OCI-LY7 (cell line): Measurements from ENCODE around the gene GSG1L. TPM values are rescaled to one million over a fixed set of nuclear protein-coding genes. Genes with fewer than 3 reads are reported as not detected.

ENCODE experiments used
- BruUV-seq: library from RNA; stranded (reverse); fragments of 400-500 nt; replicated peaks from 2 replicates; lab custom pipeline; 2021; lab: Mats Ljungman, UMichigan
- CTCF ChIA-PET: fragments of 300-600 bp; sonication (Branson Sonifier 250); formaldehyde crosslinking; loops from one replicate; lab custom pipeline; 2022; ENCODE audit warnings: antibody characterized with exemption; ENCODE audit not compliant: unreplicated experiment; lab: Charles Lee
- POLR2A ChIA-PET: fragments of 300-600 bp; sonication (Branson Sonifier 250); formaldehyde crosslinking; loops from one replicate; lab custom pipeline; 2022; ENCODE audit warnings: antibody characterized with exemption; lab: Charles Lee
- DNase-seq: peaks from one replicate; pipeline ENCODE4 v3.0.0-alpha.2; 2015; ENCODE audit warnings: low spot score
- H2AFZ ChIP-seq: fragments of 200-600 bp; sonication (generic), shearing (Covaris generic); 2 replicates; pipeline ENCODE4 v1.6.1; 2014; ENCODE audit warnings: mild to moderate bottlenecking, antibody characterized with exemption, low read length, moderate library complexity
- H3K27ac ChIP-seq: fragments of 200-600 bp; sonication (generic); 2 replicates; pipeline ENCODE4 v1.5.1; 2014; ENCODE audit warnings: mixed run types, low read depth, mild to moderate bottlenecking, moderate library complexity, low read length, inconsistent platforms; ENCODE audit not compliant: poor library complexity, severe bottlenecking
- H3K36me3 ChIP-seq: fragments of 200-600 bp; sonication (generic); 2 replicates; pipeline ENCODE4 v1.6.1; 2014; ENCODE audit warnings: mild to moderate bottlenecking, antibody characterized with exemption, low read length, moderate library complexity, mixed read lengths; ENCODE audit not compliant: insufficient read depth
- H3K4me1 ChIP-seq: fragments of 200-600 bp; sonication (generic); 2 replicates; pipeline ENCODE4 v1.5.1; 2014; ENCODE audit warnings: mild to moderate bottlenecking, low read length; ENCODE audit not compliant: insufficient read depth, poor library complexity, severe bottlenecking
- H3K4me2 ChIP-seq: fragments of 200-600 bp; sonication (generic); 2 replicates; pipeline ENCODE4 v1.6.1; 2014; ENCODE audit warnings: mild to moderate bottlenecking, low read length
- H3K4me3 ChIP-seq: fragments of 200-600 bp; sonication (generic); 2 replicates; pipeline ENCODE4 v1.5.1; 2014; ENCODE audit warnings: mild to moderate bottlenecking, low read depth, low read length; ENCODE audit not compliant: poor library complexity, severe bottlenecking
- H3K79me2 ChIP-seq: fragments of 200-600 bp; sonication (generic); 2 replicates; pipeline ENCODE4 v1.6.1; 2016; ENCODE audit warnings: low read depth, mild to moderate bottlenecking, low read length, moderate library complexity, mixed read lengths; ENCODE audit not compliant: insufficient read depth
- H3K9me2 ChIP-seq: fragments of 200-600 bp; sonication (generic); 2 replicates; pipeline ENCODE4 v1.6.1; 2016; ENCODE audit warnings: mild to moderate bottlenecking, low read length, mixed read lengths; ENCODE audit not compliant: insufficient read depth
- H3K9me3 ChIP-seq: fragments of 200-600 bp; sonication (generic); 2 replicates; pipeline ENCODE4 v1.6.1; 2014; ENCODE audit warnings: mild to moderate bottlenecking, mixed run types, low read length, mixed read lengths
- H4K20me1 ChIP-seq: fragments of 200-600 bp; sonication (generic); 2 replicates; pipeline ENCODE4 v1.6.1; 2014; ENCODE audit warnings: mild to moderate bottlenecking, antibody characterized with exemption, low read length, moderate library complexity, mixed read lengths; ENCODE audit not compliant: insufficient read depth
- EZH2phosphoT487 ChIP-seq: fragments of 200-600 bp; sonication (generic); IDR thresholded peaks from 2 replicates; pipeline ENCODE4 v1.6.1; 2018; ENCODE audit warnings: low read depth, borderline replicate concordance, mild to moderate bottlenecking, mixed run types, antibody characterized with exemption, low read length, moderate library complexity, mixed read lengths
- intact Hi-C: fragments of 100-400 bp; cut with micrococcal nuclease; formaldehyde crosslinking; loops from one replicate; pipeline ENCODE4 v1.10.0; 2022; ENCODE audit not compliant: unreplicated experiment
- total RNA-seq, 2 experiments: library from RNA; depleted of rRNA in 1 of 2; stranded (reverse); fragments of >200 nt in 1 of 2; shearing (Covaris generic) in 1 of 2; gene quantifications; 2 replicates each; pipeline ENCODE4 v1.2.3, GENCODE V29; 2014 to 2022
- TF ChIP-seq, protein P1 (sequence below): fragments of 200-600 bp; sonication (generic); conservative IDR thresholded peaks from 2 replicates; pipeline ENCODE4 v1.5.1; 2014; ENCODE audit warnings: mild to moderate bottlenecking, antibody characterized with exemption, low read length, moderate library complexity, mixed read lengths

GSG1L gene
- total RNA-seq, 2 experiments from 2014 or later: not detected

DNA sequence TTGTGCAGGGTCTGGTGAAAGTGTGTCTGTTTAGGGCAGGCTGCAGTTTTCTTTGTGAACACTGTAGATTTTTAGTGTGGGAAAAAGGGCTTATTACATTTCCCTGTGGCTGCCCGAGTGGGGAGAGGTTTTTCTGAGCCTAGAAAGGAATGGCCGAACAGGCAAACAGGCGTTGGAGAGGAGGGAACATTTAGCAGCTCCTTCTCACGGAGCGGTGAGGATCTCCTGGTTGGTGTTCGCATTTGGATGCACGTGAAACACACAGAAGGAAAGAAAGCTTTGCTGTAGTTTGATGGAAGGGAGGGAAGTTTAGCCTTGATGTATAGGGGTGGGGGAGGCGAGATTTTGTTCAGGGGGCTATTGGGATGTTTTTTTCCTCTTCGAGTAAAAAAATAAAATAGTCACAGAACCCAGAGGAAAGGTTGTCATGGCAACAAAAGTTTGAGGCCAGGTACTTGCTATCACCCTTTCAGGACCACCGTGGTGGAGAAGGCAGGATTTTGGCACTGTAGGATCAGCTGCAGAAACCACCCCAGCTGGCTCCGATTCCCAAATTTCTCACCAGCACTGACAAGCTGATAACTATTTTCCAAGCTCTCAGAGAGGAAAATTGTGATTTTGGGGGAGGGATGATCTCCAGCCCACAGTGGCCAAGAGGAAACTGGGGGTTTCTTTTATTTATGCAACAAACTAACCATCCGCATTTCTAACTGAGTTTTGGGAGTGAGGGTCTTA lies 3.5 kb downstream of the GSG1L start:
- Histone ChIP-seq H3K9me2 (no peaks in the 10 kb centered on the region), H2AFZ (no peak overlapping the region), H4K20me1 (no peaks in the 10 kb centered on the region), H3K4me3 (no peak overlapping the region), H3K4me1 (no peaks in the 10 kb centered on the region), H3K27ac (no peak overlapping the region), H3K79me2 (no peaks in the 10 kb centered on the region), H3K36me3 (no peaks in the 10 kb centered on the region), H3K9me3 (no peaks in the 10 kb centered on the region), H3K4me2 (no peak overlapping the region)
- no peak for DNase-seq
- TF ChIP-seq, protein P1, sequence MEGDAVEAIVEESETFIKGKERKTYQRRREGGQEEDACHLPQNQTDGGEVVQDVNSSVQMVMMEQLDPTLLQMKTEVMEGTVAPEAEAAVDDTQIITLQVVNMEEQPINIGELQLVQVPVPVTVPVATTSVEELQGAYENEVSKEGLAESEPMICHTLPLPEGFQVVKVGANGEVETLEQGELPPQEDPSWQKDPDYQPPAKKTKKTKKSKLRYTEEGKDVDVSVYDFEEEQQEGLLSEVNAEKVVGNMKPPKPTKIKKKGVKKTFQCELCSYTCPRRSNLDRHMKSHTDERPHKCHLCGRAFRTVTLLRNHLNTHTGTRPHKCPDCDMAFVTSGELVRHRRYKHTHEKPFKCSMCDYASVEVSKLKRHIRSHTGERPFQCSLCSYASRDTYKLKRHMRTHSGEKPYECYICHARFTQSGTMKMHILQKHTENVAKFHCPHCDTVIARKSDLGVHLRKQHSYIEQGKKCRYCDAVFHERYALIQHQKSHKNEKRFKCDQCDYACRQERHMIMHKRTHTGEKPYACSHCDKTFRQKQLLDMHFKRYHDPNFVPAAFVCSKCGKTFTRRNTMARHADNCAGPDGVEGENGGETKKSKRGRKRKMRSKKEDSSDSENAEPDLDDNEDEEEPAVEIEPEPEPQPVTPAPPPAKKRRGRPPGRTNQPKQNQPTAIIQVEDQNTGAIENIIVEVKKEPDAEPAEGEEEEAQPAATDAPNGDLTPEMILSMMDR: no peak
- TF ChIP-seq EZH2phosphoT487: no peak
- POLR2A ChIA-PET: interaction anchor here (0.7 kb wide), 1 partner anchor 281 kb away, joined by 3 read pairs; no protein-coding TSS in a partner anchor
- no TSS peak for BruUV-seq
- CTCF ChIA-PET: no interaction called here
- intact Hi-C loops: no loop called here

DNA sequence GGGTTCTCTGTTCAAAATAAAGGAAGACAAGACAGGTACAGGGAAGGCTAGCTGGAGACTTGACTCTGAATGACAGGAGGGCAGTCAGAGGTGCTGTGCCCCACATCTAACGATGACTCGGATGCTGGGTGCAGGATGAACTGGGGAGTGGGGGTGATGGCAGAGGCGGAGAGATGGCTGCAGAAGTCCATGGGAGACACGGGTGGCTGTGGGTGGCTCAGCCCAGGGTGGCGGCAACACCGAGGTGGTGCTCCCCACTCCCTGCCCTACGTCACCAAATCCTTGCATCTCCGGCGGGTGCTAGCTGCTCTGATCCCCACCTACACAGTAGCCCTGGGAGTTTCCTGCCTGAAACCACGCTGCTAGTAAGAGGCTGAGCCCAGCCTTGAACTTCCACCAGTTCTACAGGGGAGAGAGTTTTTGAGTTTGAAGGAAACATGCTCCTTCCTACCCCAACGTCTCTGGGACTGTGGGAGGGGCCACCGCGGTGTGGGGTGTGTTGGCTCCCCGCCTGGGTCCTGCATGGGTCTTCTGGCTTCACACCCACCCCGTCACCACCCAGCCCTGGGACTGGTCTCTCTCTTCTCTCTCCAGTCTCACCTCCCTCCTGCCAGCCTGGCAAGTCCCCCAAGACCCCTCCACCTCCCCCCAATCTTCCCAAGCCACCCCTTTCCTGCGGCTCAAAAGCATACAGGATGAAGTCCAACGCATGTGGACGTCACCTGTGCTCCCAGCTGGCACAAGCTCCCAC lies 4.5 kb downstream of the GSG1L start:
- Histone ChIP-seq H3K4me1 (no peaks in the 10 kb centered on the region), H2AFZ (no peak overlapping the region), H3K4me2 (no peak overlapping the region), H3K27ac (no peak overlapping the region), H3K9me3 (no peaks in the 10 kb centered on the region), H3K36me3 (no peaks in the 10 kb centered on the region), H3K79me2 (no peaks in the 10 kb centered on the region), H3K4me3 (no peak overlapping the region), H4K20me1 (no peaks in the 10 kb centered on the region), H3K9me2 (no peaks in the 10 kb centered on the region)
- no peak for TF ChIP-seq EZH2phosphoT487
- TF ChIP-seq, protein P1: no peak
- intact Hi-C loops: no loop called here
- CTCF ChIA-PET: no interaction called here
- POLR2A ChIA-PET: interaction anchor here (0.6 to 0.7 kb wide), 2 partner anchors 9 to 280 kb away, joined by 3 to 4 read pairs; no protein-coding TSS in a partner anchor
- no peak for DNase-seq
- BruUV-seq: no TSS peak
